Right lobe of liver (tissue), 6 donors: Measurements from ENCODE around the gene PKD2L2. TPM values are rescaled to one million over a fixed set of nuclear protein-coding genes. Genes with fewer than 3 reads are reported as not detected.
"Not testable (repeated sequence)": the region's sequence is repeated elsewhere in the genome, so short reads cannot be mapped to it uniquely, and the experiment has no call there.

ENCODE experiments used
- ATAC-seq, 4 donors: fragments of 200-7000 bp; cut with Tn5 transposase; one replicate each; pipeline ENCODE4 v1.9.1; 2020; ENCODE audit warnings: mild to moderate bottlenecking in 4 of 4, moderate library complexity in 4 of 4
- DNase-seq, 3 donors: peaks; one replicate each; pipeline ENCODE4 v3.0.0-alpha.2; 2020
- H3K27ac ChIP-seq, 3 donors: fragments of 200-600 bp; one replicate each; pipeline ENCODE4 v1.8.0; 2022
- H3K27me3 ChIP-seq, 2 donors: fragments of 200-600 bp; one replicate each; pipeline ENCODE4 v1.8.0; 2022
- H3K36me3 ChIP-seq, 4 donors: fragments of 200-600 bp; sonication (generic) in 1 of 4; one replicate each; pipeline versions ENCODE4 v1.5.1 to v1.8.0; 2017 to 2022; ENCODE audit warnings: control low read depth in 1 of 4
- H3K4me1 ChIP-seq, 4 donors: fragments of 200-600 bp; sonication (generic) in 1 of 4; one replicate each; pipeline versions ENCODE4 v1.5.1 to v1.8.0; 2017 to 2022; ENCODE audit warnings: control low read depth in 1 of 4
- H3K4me3 ChIP-seq, 3 donors: fragments of 200-600 bp; one replicate each; pipeline ENCODE4 v1.8.0; 2022
- H3K9me3 ChIP-seq, 4 donors: fragments of 200-600 bp; sonication (generic) in 1 of 4; one replicate each; pipeline versions ENCODE4 v1.5.1 to v1.8.0; 2017 to 2022; ENCODE audit warnings: control low read depth in 1 of 4
- POLR2A ChIP-seq: fragments of 450-650 bp; IDR thresholded peaks from one replicate; pipeline ENCODE4 v1.6.1; 2017; ENCODE audit warnings: antibody characterized with exemption, mild to moderate bottlenecking
- WGBS: methylation state at CpG from one replicate; pipeline ENCODE4 v1.1.6; 2018; ENCODE audit warnings: low coverage, low lambda C conversion rate; ENCODE audit not compliant: insufficient coverage; ENCODE audit errors: missing lambda C conversion rate; 5-methylcytosine and 5-hydroxymethylcytosine counted together
- intact Hi-C, 2 donors: fragments of 100-400 bp; cut with DNase I; formaldehyde crosslinking; loops; one replicate each; pipeline versions ENCODE4 v1.11.2 to v1.14.1; 2022
- total RNA-seq, 6 experiments: library from RNA; depleted of rRNA in 2 of 6; stranded (reverse); fragments of >200 nt in 2 of 6; fragmentation: NEBNext Ultra II Directional in 3 of 6; extraction: Animal tissue kit (Norgen Biotek cat#: 25700) in 3 of 6; gene quantifications; one replicate each; pipeline versions ENCODE4 v1.1.0 to v1.2.4, GENCODE V29; 2016 to 2023
- TF ChIP-seq, protein P1 (sequence below), 4 donors: fragments of 200-600 bp in 3 of 4; fragments of 450-650 bp in 1 of 4; IDR thresholded peaks; one replicate each; pipeline versions ENCODE4 v1.5.1 to v1.8.0; 2016 to 2022; ENCODE audit warnings: antibody characterized with exemption in 4 of 4, mild to moderate bottlenecking in 2 of 4
- donor health status: DM: no; HTN: yes; CAD: no.
- donor health status: DM: no; HTN: no; CAD: no.
- donor health status: DM: no; HTN: no; CAD: no.
- donor health status: DM: no; HTN: yes; CAD: no.
- donor health status: DM: no; HTN: yes; CAD: no.

The PKD2L2 gene
- total RNA-seq, 6 experiments from 2014 or later, result not detected

GRCh38 chr5:137935694-137936093 lies 46.4 kb downstream of the PKD2L2 start:
- TF ChIP-seq POLR2A, result no peak
- TF ChIP-seq, protein P1, sequence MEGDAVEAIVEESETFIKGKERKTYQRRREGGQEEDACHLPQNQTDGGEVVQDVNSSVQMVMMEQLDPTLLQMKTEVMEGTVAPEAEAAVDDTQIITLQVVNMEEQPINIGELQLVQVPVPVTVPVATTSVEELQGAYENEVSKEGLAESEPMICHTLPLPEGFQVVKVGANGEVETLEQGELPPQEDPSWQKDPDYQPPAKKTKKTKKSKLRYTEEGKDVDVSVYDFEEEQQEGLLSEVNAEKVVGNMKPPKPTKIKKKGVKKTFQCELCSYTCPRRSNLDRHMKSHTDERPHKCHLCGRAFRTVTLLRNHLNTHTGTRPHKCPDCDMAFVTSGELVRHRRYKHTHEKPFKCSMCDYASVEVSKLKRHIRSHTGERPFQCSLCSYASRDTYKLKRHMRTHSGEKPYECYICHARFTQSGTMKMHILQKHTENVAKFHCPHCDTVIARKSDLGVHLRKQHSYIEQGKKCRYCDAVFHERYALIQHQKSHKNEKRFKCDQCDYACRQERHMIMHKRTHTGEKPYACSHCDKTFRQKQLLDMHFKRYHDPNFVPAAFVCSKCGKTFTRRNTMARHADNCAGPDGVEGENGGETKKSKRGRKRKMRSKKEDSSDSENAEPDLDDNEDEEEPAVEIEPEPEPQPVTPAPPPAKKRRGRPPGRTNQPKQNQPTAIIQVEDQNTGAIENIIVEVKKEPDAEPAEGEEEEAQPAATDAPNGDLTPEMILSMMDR (IDR thresholded peaks at IDR 0.05), result no peak
- H3K9me3 ChIP-seq, result no peaks in the 10 kb centered on the region
- H3K27ac ChIP-seq, result no peak overlapping the region
- DNase-seq (no peak), ATAC-seq (no peak)
- no peak overlapping the region for H3K4me3 ChIP-seq
- peaks cover 0 to 22% (median 11%) of the 10 kb centered on the region in 4 donors for H3K36me3 ChIP-seq
- intact Hi-C loops, result no loop called here
- WGBS, result 88% methylated on average over 1 of the region's 3 CpGs
- no peaks in the 10 kb centered on the region for H3K27me3 ChIP-seq
- H3K4me1 ChIP-seq, result no peaks in the 10 kb centered on the region

GRCh38 chr5:137937994-137938750 lies 48.9 kb downstream of the PKD2L2 start:
- H3K27ac ChIP-seq, result no peak overlapping the region
- intact Hi-C loops, result no loop called here
- H3K4me3 ChIP-seq, result no peak overlapping the region
- no peaks in the 10 kb centered on the region for H3K9me3 ChIP-seq
- DNase-seq (no peak), ATAC-seq (no peak)
- no peaks in the 10 kb centered on the region for H3K27me3 ChIP-seq
- TF ChIP-seq POLR2A, result no peak
- TF ChIP-seq, protein P1 (IDR thresholded peaks at IDR 0.05), result no peak
- 80% methylated on average over 1 of the region's 1 CpG for WGBS
- H3K4me1 ChIP-seq, result no peaks in the 10 kb centered on the region
- H3K36me3 ChIP-seq, result peaks cover 0 to 46% (median 13%) of the 10 kb centered on the region in 4 donors

DNA sequence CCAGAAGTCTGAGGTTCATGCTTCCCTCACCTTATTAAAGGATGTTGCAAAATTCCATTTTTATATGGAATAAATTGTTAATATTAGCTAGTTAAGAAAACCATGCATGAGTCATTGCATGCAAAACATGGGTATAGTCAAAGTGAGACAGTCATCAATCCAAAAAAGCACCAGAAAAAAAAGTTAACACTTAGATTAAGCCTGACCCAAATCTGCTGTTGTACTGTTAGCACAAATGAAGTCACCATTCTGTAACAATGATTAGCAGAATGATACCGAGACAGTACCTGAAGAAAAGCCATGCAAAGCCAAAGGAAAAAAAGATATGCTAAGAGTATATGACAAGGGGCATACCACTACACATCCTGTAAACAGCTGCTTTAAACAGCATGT lies 49.5 kb downstream of the PKD2L2 start:
- H3K36me3 ChIP-seq, result peaks cover 0 to 47% (median 13%) of the 10 kb centered on the region in 4 donors
- WGBS, result 100% methylated on average over 1 of the region's 1 CpG
- intact Hi-C loops, result no loop called here

DNA sequence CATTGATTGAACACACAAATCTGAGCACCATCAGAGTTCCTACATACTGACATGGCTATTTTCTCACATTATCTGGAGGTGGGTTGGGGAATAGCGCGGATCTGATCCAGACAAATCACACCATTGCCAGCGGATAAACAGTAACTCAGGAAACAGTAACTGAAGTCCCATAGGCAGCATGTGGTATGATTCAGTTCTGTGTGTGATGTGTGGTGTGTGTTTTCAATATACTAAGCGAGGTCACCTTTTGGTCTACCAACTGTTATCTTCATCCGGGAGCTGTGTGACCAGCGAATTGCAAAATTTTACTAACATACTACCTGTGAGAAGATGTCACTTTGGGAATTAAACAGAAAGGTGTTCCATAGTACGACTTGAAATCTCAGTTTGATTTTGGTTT lies 50.1 kb downstream of the PKD2L2 start:
- intact Hi-C loops, result no loop called here
- DNase-seq, result no peak
- Histone ChIP-seq H3K9me3 (no peaks in the 10 kb centered on the region), H3K4me3 (no peak overlapping the region), H3K27ac (no peak overlapping the region), H3K36me3 (peaks cover 0 to 47% (median 13%) of the 10 kb centered on the region in 4 donors), H3K27me3 (no peaks in the 10 kb centered on the region), H3K4me1 (no peaks in the 10 kb centered on the region)
- no peak for ATAC-seq
- 76% methylated on average over 5 of the region's 7 CpGs for WGBS
- TF ChIP-seq, protein P1 (IDR thresholded peaks at IDR 0.05), result no peak
- TF ChIP-seq POLR2A, result no peak

More for the DNA sequence above, 49.5 kb downstream of the PKD2L2 start:
- no peak for ATAC-seq
- Histone ChIP-seq H3K4me1 (no peaks in the 10 kb centered on the region), H3K4me3 (no peak overlapping the region), H3K27me3 (no peaks in the 10 kb centered on the region), H3K27ac (no peak overlapping the region), H3K9me3 (no peaks in the 10 kb centered on the region)
- TF ChIP-seq, protein P1 (IDR thresholded peaks at IDR 0.05), result no peak
- no peak for TF ChIP-seq POLR2A
- no peak for DNase-seq

- H3K27ac ChIP-seq, H3K4me3 ChIP-seq, H3K4me1 ChIP-seq, H3K9me3 ChIP-seq, ATAC-seq, DNase-seq, H3K27me3 ChIP-seq, intact Hi-C loops: not testable (repeated sequence)
- peaks cover 0 to 76% (median 18%) of the 10 kb centered on the region in 4 donors for H3K36me3 ChIP-seq
- WGBS, result 98% methylated on average over 4 of the region's 4 CpGs
Observed at GRCh38 chr5:137944280-137944679, 55.0 kb downstream of the PKD2L2 start.
